HS-5 (cell line): ENCODE data around the gene AP3D1.

Experiments used
- DNase-seq: peaks from one replicate; pipeline ENCODE4 v3.0.0-alpha.2; 2012; ENCODE audit warnings: low read depth

The AP3D1 gene

DNA sequence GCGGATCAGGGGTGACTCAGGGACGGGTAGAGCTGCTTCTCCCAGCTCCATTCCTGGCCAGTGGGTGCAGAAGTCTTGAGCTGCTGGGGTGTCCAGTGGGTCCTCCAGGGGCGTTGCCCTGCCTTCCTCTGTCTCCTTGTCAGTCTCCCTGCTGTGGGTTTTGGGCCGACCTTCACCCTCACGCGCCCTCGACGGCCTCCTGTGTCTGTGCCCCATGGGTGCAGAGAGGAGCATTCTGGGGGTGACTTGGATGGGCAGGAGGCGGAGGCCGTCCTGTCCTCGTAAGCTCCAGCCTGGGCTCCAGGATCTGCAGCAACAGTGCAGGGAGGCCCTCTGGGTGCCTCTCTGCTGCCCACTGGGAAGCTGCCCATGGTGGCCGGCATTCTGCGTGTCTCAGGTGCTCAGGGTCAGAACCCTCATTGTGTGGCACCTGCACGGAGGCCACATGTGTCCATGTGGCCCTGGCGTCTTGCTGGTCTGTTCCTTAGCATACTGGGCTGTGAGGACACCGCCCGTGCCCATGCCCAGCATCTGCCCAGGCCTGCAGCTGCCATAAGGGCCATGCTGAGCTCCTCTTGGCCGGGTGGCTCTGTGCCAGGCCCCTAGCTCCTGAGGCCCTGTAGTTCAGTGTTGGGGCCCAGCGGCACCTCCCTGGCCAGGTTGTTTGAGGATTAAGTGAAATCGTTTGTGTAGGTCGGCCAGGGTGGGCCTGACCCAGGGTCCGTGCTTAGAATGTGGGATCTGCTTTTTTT, 29.7 kb upstream of the AP3D1 start:
- DNase-seq: no peak

DNA sequence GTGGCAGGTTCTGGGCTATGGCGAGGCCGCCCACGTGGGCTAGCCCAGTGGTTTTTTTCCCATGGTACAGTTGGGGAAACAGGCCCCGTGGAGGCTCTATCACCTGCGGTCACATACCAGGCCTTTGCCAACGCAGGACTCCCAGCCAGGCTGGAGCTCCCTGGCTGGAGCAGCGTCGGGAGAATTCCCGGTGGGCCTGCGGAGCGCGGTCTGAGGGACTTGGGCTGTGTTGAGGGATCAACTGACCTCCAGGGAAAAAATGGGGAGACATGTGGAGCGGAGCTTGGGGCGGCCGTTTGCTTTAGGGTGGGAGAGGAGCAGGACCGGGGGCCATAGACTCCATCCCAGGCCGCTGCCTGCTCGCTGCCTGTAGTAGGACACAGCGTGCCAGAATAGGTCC, 28.7 kb upstream of the AP3D1 start:
- no peak for DNase-seq

DNA sequence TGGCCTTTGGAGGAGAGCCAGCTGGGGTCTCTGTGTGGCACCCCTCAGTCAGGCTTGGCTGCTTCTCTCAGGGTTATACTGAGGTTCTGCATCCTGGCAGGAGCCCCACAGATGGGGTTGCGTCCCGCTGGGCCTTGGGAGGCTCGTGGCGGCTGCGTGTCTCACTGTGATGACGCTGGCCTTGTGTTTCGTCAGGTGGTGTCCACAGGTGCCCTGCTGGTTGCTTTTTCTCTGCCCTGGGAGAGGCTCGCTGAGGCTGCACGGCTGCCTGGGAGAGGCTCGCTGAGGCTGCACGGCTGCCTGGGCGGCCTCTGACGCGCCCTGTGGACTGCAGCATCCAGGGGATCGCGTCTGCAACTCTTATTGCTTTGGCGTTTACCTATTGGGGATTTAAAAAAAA, 27.7 kb upstream of the AP3D1 start:
- no peak for DNase-seq

DNA sequence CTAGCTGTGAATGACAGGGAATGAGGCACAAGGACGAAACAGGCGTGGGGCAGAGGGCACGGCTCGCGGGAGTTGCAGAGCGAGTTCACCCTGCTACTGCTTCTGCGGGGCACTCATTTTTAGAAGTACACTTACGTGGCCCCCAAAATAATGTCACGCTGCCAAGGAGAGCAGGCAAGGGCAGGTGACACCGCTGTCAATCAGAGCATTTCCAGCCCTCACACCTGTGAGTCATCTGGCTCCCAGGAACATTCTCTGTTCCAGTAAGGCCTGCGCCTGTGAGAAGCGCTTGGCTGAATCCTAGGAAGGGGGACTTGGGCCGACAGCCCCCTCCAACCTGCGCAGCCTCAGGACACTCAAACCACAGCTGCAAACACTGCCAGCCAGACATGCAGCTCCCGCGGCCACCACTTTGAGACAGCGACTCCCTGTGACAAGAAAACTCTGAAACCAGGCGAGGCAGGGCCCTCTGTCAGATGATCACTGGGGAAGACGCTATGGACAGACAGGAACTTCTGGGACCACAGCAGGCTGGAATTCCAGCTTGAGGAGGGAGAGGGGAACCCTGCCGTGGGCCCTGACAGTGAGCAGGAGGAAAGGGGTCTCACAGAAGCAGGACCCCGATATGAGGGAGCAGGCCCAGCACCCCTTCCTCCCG, 25.1 kb upstream of the AP3D1 start:
- DNase-seq: no peak

DNA sequence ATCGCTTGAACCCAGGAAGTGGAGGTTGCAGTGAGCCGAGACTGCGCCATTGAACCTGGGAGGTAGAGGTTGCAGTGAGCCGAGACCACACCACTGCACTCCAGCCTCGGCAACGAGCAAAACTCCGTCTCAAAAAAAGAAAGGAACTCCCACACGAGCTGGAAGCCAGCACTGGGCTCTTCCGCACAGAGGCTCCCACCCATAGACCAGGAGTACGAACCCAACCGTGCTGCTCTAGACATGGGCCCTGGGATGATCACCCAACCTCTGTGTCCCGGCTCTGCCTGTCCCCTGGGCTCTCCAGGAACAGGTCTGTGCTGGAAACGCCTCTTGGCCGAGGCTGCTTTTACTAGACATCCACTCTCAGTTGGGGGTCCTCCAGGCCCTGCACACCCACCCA, 24.4 kb upstream of the AP3D1 start:
- DNase-seq: no peak

DNA sequence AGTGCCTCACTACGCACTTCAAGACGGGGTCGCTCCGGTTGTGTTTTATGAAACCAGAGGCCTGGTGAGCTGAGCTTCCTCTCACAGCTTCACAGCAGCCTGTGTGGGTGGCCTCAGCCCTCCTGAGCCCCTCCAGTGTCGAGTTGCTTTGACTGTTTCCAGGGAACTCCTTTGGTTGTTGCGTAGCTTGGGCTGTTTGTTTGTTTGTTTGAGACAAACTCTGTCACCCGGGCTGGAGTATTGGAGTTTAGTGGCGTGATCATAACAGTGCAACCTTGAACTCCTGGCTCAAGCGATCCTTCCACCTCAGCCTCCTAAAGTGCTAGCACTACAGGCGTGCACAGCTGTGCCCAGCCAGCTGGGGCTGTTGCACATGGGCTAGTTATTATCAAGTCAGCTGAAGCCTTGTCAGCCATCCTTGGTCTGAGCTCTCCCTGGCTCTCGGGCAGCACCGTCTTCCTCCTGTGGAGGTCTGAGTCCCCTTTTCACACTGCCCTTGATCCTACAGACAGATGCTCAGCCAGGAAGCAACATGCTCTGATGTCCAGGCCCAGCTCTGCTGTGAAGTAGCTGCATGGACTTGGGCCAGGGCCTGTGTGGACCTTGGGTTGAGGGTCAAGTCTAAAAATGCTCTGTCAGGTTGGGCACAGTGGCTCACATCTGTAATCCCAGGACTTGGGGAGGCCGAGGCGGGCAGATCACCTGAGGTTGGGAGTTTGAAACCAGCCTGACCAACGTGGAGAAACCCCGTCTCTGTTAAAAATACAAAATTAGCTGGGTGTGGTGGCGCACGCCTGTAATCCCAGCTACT, 22.6 kb upstream of the AP3D1 start:
- DNase-seq: no peak

DNA sequence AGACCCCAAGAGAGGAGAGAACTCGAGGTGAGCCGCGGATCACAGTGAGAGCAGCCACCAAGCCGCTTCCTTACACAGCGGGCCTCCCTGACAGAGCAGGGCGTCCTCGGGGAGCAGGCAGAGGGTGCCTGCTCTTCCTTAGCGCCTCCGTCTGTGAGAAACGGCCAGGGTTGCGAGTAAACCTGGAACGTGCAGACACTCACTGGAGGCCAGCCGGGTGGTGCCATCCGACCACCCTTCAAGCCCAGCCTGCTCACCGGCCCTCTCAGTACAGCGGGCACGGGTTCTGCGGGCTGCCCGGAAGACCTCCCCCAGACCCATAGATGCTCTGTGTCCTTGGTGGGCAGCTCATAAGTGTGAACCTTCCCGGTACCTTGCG, 22.0 kb upstream of the AP3D1 start:
- no peak for DNase-seq

DNA sequence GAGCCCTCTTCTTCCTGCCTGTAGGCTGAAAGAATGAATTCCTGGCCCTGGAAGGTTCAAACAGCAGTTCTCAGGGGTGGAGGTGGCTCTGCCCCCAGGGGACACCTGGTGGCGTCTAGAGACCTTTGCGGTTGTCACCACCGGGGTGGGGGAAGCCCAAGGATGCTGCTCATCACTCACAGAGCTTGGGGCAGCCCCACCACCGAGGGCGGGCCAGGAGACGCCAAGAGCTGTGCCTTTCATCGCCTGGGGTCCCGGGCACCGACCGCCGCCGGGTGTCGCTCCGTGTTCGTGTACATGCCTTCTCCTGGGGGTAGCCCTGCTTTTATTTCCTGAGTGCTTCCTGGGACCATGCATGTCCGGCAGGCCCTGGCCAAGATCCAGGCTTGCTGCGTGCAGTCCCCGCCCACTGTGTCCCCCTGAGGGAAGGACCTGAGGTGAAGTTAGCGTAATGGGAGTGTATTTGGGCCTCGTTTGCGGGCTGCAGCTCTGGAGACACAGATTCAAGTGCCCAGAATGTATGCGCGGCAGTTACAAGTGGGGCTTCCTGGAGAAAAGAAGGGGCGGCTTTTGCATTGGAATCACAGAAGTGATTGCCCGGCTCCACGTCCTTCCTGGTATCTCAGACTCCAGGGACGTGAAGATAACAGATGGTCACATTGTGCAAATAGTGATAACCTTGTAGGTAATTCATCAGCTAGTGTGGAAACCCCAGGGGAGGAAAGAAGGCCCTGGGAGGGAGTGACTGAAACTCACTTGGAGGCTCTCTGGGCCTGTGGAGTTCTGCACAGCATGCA, 20.2 kb upstream of the AP3D1 start:
- no peak for DNase-seq

DNA sequence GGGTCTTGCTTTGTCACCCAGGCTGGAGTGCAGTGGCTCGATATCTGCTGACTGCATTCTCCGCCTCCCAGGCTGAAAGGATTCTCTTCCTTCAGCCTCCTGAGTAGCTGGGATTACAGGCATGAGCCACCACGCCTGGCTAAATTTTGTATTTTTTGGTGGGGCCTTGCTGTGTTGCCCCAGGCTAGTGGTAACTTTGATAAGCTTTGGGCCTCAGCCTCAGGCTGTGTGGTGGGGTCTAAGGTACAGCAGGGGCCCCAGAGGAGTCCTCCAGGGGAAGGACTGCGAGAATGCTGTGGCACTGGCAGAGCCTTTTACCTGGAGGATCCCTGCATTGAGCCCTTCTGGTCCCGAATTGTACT, 19.6 kb upstream of the AP3D1 start:
- DNase-seq: no peak

DNA sequence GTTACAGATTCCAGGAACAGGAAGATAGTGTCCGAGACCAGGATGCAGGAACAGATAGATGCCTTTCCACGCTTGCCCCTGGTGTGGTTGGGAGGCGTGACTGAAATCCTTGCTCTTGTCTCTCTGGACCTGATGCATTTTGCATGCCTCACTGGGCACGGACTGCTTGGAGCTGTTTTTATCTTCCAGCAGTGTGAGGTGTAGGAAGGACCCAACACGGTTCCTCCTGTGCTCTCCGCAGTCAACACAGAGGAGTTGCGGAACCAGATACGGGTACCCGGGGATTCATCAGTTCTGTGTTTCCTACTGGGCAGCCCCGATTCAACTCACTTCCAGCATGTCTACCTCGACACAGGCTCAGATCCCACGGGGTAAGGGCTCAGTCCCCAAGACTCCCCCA, 18.9 kb upstream of the AP3D1 start:
- no peak for DNase-seq

DNA sequence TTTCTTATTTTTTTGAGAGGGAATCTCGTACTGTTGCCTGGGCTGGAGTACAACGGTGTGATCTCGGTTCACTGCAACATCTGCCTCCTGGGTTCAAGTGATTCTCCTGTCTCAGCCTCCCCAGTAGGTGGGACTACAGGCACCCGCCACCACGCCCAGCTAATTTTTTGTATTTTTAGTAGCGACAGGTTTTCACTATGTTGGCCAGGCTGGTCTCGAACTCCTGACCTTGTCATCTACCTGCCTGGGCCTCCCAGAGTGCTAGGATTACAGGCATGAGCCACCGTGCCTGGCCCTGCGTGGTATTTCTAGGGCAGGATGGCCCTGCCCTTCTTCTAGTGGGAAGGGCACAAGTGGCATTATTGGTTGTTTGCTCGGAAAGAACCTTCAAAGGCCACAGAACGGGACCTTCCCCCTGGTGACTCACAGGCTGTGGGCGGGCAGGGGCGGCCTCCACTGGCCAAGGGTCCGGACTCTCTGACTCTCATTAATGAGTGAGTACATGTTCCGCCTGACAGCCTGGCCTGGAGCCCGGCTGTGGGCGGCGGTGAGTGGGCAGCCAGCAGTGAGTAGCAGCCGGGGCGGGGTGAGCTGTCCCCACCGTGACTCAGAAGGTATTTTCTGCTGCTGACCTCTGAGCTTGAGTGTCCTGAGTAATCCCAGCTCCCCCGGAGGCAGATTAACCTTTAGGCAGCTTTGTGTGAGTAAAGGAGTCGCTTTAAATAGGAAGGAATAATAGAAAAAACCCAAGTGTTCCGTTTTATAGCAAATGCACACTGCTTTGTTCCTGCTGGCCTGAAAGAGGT, 17.5 kb upstream of the AP3D1 start:
- peak; percentile 90 for DNase-seq

DNA sequence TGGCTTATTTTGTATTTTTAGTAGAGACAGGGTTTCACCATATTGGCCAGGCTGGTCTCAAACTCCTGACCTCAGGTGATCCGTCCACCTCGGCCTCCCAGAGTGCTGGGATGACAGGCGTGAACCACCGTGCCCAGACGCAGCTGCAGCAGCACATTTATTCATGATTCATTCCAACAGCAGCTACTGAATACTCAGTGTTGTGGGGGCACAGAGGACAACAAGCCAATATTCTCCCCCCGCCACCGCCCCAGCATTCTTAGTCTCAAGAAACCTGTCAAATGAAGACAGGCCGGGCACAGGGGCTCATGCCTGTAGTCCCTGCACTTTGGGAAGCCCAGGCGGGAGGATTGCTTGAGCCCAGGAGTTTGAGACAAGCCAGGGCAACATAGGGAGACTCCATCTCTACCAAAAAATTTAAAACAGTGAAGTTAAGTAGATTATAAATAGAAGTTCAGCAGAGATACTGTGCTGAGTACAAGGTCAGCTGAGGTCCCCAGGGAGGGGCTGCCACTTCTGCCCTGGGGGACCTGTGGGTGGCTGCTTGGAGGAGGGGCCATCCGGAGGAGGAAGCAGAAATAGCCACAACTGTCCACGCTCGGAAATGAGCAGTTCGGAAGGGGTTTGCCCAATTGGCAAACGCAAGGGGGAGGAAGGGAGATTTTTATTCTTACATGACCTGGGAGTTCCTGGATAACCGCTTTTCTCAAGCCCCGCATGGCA, 16.7 kb upstream of the AP3D1 start:
- no peak for DNase-seq

DNA sequence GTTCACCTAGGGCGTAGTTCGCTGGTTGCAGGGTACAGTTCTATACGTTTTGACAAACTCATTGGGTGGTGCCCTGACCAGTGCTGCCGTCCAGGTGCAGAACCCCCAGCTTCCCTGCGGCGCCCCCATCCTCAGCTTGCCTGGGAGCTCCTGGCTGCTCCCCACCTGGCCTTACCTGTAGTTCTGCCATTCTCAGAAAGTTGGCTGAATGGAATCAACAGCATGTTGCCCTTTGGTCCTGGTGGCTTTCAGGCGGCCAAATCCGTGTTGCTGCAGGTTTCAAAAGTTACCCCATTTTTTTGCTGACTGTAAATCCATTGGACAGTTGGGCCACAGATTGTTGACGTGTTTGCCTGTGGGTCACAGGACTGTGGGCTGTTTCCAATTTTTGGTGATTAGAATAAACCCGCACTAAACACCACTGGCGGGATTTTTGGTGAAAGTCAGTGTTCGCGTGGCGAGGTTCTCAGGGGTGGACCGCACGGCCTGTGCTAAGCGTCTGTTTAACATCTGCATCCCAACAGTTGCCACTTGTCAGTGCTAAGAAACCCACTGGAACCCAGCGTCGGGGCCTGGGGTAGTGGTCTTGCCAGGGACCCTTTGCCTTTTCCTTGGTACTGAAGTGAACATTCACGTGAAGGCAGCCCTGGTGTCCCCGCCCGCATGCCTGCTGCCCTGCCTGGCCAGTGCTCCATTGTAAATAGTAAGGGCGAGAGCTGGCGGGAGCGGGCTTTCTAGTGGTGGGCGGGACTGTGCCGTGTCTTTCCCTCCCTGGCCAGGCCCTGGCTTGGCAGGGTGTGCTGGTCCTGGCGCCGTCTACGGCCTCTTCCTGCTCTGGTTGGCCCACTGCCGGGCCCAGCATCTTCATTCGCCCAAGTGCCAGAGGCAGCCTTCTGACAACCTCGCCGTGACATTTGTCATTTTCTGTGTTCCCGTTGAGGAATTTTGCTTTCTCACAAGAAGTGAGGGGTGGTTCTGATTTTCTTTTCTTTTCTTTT, 15.7 kb upstream of the AP3D1 start:
- no peak for DNase-seq

DNA sequence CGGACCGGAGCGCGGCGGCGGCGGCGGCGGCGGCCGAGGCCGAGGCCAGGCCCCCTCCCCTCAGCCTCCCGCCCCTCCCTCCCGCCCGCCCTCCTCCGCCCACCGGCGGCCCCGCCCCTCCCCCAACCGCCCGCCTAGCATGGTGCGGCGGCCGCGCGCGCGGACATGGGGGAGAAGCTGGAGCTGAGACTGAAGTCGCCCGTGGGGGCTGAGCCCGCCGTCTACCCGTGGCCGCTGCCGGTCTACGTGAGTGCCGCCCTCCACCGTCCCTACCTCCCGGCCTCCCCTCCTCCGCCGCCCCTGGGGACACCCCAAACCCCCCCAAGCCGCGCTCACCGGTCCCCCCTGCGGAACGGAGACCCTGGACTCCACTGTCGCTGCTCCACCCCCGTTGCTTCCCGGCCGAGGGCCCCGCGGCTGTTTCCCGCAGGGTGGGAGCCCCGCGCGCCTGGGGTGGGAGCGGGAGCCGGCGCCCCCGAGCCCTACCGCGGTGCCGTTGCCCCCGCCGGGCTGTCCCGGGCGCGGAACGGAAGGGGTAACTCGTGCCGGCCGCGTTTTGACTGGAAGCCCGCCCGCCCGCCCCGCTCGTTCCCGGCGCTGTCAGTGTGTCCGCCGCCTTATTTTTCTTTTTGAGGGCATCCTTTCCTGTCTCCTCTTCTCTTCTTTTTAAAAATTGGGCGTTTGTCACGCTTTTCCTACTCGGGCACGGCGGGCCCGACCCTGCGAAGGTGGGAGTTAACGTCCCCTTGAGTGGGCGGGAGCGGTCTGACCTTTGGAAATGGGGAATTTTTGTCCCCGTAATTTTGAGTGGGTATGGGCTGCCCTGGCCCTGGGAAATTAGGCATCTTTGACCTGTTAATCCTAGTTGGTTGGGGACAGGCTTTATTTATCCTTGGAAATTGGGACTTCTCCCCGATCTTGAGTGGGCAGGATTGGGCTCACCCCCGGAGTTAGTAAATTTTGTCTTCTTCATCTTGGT, 12.9 kb upstream of the AP3D1 start:
- DNase-seq: no peak

DNA sequence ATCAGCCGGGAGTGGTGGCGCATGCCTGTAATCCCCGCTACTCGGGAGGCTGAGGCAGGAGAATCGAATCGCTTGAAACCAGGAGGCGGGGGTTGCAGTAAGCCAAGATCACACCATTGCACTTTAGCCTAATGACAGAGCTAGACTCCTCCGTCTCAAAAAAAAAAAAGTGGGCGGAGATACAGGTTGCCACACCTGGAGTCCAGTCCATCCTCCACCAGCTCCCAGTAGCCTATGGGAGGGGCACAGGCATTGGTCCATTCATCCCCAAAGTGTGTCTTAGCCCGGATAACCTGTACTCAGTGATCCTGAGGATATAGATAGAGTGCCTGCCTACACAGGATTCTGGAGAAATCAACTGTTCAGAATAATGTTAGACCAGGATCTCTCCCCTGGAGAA, 9.0 kb upstream of the AP3D1 start:
- no peak for DNase-seq

DNA sequence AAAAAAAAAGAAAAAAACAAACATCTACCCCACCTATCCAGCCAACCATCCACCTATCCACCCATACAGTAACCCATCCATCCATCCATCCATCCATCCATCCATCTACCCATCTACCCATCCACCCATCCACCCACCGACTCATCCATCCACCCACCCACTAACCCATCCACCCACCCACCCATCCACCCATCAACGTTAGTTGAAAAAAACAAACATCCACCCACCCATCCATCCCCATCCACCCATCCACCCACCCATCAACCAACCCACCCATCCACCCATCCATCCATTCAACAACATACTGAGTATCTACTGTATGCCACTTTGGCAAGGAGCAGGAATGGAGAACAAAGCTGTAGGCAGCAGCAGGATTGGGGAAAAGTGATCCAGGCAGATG, 6.1 kb upstream of the AP3D1 start:
- DNase-seq: no peak

DNA sequence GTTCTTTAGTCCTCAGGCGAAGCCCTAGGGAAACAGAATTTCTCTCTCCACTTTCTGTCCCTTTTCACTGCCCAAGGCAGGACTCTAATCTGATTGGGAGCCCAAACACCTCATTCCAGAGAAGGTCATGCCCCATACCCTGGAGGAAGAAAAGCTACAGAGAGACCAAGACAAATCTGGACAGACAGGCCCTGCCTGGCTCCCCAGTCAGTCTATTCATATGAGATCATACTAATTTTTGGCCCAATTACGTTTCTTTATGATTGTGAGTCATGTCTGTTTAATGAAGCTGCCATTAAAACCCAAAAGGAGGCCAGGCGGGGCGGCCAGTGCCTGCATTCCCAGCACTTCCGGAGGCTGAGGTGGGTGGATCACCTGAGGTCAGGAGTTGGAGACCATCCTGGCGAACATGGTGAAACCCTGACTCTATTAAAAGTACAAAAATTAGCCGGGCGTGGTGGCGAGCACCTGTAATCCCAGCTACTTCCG, 3.3 kb upstream of the AP3D1 start:
- DNase-seq: no peak

DNA sequence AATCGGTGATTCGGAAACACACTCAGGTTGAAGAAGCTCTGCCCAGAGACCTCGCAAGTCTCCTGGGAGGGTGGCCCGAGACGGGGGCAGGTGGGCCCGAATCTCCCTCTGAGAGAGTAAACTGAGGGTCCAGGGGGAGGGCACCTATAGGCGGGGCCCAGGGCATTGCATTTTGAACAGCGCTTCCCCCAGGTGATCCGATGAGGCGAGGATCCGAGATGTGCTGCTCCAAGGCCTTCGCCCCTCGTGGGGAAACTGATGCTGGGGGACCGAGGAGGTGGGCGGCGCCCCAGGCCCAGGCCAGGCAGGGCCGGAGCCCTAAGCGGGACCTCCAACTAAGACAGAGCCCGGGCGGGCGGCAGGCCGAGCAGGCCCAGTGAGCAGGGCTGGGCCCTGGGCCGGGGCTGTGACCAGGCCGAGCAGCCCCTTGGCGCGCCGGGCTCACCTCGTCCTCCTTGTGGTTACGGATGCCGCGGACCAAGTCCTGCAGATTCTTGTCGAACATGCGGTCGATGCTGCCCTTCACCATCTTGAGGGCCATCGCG, 500 bp downstream of the AP3D1 start:
- no peak for DNase-seq
